Muscle of arm (tissue), 14 donors: Measurements from ENCODE around the gene NCSTN. TPM values are rescaled to one million over a fixed set of nuclear protein-coding genes. Genes with fewer than 3 reads are reported as not detected.

ENCODE experiments used
- DNase-seq: peaks from one replicate; pipeline ENCODE4 v3.0.0-alpha.2; 2013
- long read RNA-seq, 11 donors: transcript quantifications; one replicate each; lab custom pipeline, GENCODE V29; 2026
- polyA plus RNA-seq, 12 donors: library from polyadenylated mRNA; unstranded; fragments of 120-200 nt; gene quantifications; one replicate each; pipeline ENCODE4 v1.2.1, GENCODE V29; 2013; ENCODE audit not compliant: insufficient read length in 12 of 12

The NCSTN gene
- 100 to 1,000 TPM in 8 of 12 donors, 10 to 100 TPM in 3, not detected in 1; 95.1 to 123 (median 105) TPM for polyA plus RNA-seq
- long read RNA-seq, donor 1, transcript NCSTN-201 (17 exons, 2,936 nt) = major isoform, 9 of 52 reads
- long read RNA-seq, donor 1, partial matches to known transcripts = 41 of 52 reads
- long read RNA-seq, donor 1, other reads (novel, unspliced or antisense) = 0 of 52 reads
- long read RNA-seq, donor 2, transcript NCSTN-201 (17 exons, 2,936 nt) = major isoform, 22 of 56 reads
- long read RNA-seq, donor 2, partial matches to known transcripts = 30 of 56 reads
- long read RNA-seq, donor 2, other reads (novel, unspliced or antisense) = 0 of 56 reads
- long read RNA-seq, donor 3, partial matches to known transcripts = 6 of 13 reads
- long read RNA-seq, donor 3, other reads (novel, unspliced or antisense) = 0 of 13 reads
- long read RNA-seq, donor 4, partial matches to known transcripts = 0 of 4 reads
- long read RNA-seq, donor 4, other reads (novel, unspliced or antisense) = 0 of 4 reads
- long read RNA-seq, donor 5, transcript NCSTN-201 (17 exons, 2,936 nt) = major isoform, 13 of 42 reads
- long read RNA-seq, donor 5, partial matches to known transcripts = 27 of 42 reads
- long read RNA-seq, donor 5, other reads (novel, unspliced or antisense) = 0 of 42 reads
- long read RNA-seq, donor 6, transcript NCSTN-201 (17 exons, 2,936 nt) = major isoform, 5 of 12 reads
- long read RNA-seq, donor 6, partial matches to known transcripts = 6 of 12 reads
- long read RNA-seq, donor 6, other reads (novel, unspliced or antisense) = 0 of 12 reads
- long read RNA-seq, donor 7, transcript NCSTN-201 (17 exons, 2,936 nt) = major isoform, 5 of 15 reads
- long read RNA-seq, donor 7, partial matches to known transcripts = 8 of 15 reads
- long read RNA-seq, donor 7, other reads (novel, unspliced or antisense) = 0 of 15 reads
- long read RNA-seq, donor 8, transcript NCSTN-201 (17 exons, 2,936 nt) = major isoform, 15 of 48 reads
- long read RNA-seq, donor 8, partial matches to known transcripts = 32 of 48 reads
- long read RNA-seq, donor 8, other reads (novel, unspliced or antisense) = 0 of 48 reads
- long read RNA-seq, donor 9, partial matches to known transcripts = 24 of 28 reads
- long read RNA-seq, donor 9, other reads (novel, unspliced or antisense) = 0 of 28 reads
- long read RNA-seq, donor 10, transcript NCSTN-201 (17 exons, 2,936 nt) = major isoform, 11 of 18 reads
- long read RNA-seq, donor 10, partial matches to known transcripts = 6 of 18 reads
- long read RNA-seq, donor 10, other reads (novel, unspliced or antisense) = 0 of 18 reads
- long read RNA-seq, donor 11, transcript NCSTN-212 (2 exons, 856 nt) = minor isoform, 5 of 52 reads
- long read RNA-seq, donor 11, transcript NCSTN-201 (17 exons, 2,936 nt) = major isoform, 19 of 52 reads
- long read RNA-seq, donor 11, partial matches to known transcripts = 27 of 52 reads
- long read RNA-seq, donor 11, other reads (novel, unspliced or antisense) = 0 of 52 reads

DNA sequence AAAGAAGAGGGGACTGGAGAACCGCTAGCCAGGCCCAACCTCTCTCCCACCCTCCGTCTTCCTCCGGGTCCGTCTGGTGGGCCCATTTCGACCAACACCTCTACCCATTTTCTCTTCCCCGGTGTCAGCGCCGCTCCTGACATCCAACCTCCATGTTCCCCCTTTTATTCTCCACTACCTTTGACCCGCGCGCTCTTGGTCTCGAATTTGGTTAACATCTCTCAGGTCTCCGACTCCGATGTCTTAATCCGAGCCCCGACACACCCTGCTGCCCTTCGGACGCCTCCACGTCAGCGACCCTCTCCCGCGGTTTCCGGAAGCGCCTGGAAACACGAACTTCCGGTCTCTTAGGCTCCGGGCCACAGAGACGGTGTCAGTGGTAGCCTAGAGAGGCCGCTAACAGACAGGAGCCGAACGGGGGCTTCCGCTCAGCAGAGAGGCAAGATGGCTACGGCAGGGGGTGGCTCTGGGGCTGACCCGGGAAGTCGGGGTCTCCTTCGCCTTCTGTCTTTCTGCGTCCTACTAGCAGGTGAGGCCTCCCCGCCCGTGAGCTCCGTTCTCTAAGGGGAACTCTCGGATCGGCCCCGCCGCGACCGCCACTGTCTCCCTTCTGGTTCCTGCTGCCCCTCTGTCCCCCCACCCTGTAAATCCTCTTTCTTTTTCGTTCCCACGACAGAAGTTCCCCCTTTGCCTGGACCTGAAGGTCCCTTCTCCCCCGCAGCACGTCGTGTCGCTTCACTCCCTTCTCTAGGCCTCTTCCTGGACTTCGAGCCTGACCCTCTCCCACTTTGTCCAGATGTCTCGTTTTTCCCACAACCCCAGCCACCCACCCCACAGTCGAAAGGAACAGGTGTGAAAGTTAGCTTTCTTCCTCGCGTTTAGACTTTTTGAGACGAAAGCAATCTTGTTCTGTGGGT is at the start of gene NCSTN, which contains the start of gene COPA:
Gene NCSTN (plus strand): TSS at position 431 of the 917 bp plus-strand sequence. CDS start 14 bp downstream, at position 445.
Gene COPA (minus strand): TSS at position 298 of the 917 bp plus-strand sequence. CDS start 80 bp downstream, at position 218.
- peak; percentile 97 for DNase-seq

DNA sequence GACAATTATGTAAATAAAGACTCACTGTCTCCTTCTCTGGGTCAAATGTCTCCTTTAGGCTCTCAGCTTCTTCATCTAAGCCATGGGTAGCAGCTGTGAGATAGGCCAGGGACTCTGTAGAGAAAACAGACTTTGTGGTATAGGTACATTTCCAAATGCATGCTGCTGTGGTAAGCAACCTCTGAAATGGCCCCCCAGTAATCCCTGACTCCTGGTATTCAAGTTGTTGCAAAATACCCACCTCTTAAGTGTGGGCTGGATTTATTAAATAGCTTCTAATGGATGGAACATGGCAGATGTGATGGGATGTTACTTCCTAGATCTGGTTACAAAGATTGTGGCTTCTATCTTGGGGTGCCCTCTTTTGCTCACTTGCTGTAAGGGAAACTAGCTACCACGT is 47.1 kb upstream of the NCSTN start:
- no peak for DNase-seq

DNA sequence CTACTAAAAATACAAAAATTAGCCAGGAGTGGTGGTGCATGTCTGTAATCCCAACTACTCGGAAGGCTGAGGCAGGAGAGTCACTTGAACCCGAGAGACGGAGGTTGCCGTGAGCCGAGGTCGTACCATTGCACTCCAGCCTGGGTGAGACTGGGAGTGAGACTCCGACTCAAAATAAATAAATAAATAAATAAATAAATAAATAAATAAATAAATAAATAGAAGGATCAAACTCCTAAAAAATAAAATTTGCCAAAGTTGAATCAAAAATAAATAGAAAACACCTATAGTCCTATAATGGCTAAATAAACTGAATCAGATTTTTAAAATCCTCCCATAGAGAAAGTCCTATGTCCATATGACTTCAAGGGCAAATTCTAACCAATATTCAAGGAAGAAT is 43.0 kb upstream of the NCSTN start:
- DNase-seq = no peak

DNA sequence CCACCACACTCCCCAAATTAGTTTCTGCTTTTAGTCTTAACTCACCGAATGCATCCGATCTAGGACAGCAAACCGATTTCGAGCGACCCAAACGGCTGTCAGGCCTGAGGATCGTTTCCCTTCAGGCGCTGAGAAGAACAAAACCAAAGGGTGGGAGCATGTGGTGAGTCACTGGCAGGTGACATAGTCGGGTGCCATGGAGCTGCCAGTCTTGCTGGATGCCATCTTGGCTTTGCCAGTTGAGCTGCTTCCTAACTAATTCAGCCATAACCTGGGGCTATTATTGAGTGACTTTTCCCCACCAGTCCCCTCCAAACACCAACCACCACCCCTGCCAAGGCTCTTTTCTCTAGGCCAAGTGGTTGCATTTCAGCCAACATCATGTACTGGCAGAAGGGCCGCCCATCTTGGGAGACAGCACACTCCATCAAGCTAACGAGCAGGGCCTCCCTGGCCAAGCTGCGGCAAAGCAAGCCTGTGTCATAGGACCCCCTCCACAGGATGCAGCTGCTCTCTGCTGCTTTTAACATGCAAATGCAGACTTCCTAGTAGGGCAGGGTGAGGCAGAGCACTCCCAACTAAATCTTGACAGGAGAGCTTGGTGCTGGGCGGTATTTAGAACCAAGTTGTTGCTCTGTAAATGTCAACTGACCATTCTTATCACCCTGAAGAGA is 35.9 kb upstream of the NCSTN start:
- no peak for DNase-seq

GRCh38 chr1:160308451-160309184 is 34.6 kb upstream of the NCSTN start:
- no peak for DNase-seq

DNA sequence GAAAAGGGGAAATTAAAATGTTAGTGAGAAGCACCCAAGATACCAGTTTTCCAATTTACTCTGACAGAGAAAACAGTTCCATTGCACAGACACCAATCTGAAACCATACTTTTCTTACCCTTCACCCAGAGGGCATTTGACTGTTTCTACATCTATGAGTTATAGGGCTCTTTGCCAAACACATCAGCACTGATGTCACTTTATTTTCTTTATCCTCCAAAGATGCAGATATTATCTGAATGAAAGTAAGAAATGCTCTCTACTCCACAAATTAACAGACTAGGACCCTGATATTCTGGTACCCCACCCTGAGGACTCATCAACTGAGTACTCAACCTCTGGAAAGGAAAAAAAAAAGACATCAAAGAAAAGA is 34.0 kb upstream of the NCSTN start:
- DNase-seq = no peak

- no peak for DNase-seq
Measured at GRCh38 chr1:160309571-160309970, 33.6 kb upstream of the NCSTN start.

DNA sequence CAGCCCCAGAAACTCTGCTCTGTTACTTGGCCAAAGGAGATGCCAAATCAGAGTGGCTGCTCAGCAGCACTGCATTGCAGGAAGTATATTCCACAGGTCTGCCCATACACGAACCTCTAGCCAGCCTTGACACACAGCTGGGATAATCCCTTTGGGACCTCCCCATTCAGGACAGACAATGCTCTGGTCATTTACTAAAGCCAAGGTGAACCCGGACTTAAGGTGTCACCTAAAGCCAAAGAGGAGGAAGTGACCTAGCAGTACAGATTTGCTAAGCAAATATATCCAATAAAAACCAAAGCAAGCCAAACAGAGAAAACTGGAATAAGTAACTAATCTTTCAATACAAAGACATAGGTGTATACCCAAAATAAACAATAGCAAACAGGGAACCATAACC is 27.8 kb upstream of the NCSTN start:
- DNase-seq = no peak

- DNase-seq = no peak
Measured at GRCh38 chr1:160322831-160323230, 20.4 kb upstream of the NCSTN start.

DNA sequence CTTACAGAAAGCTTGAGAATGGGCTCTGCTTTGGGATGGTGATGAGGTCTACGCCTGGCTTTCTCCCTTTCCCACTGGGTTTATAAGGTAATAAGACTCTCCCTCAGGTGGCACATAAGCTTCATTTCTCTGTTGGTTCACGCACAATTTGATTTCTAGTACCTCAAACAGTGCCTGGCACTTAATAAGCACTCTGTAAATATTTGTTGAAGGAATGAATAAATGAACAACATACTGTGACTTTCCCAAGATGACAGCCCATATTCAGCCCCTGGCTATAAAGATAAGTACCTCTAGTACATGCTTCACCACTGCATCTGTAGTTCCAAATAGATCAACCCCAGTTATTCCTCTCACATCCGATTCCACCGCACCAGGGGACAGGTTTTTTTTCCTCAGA is 17.9 kb upstream of the NCSTN start:
- DNase-seq = no peak

DNA sequence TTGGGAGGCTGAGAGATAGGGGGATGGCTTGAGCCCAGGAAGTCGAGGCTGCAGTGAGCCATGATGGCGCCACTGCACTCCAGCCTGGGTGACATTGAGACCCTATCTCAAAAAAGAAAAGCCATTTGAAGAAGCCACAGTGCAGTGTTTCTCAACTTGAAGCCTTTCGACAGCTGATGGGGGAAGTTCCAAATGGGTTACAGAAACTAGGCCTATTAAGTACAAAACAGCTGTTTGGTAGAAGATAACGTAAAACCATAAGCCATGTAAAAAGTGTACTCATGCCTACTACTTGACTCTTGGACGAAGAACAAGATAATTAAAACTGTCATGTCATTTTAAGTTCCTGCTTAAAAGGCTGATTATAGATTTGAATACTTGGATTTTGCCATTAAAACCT is 16.8 kb upstream of the NCSTN start:
- DNase-seq = no peak

DNA sequence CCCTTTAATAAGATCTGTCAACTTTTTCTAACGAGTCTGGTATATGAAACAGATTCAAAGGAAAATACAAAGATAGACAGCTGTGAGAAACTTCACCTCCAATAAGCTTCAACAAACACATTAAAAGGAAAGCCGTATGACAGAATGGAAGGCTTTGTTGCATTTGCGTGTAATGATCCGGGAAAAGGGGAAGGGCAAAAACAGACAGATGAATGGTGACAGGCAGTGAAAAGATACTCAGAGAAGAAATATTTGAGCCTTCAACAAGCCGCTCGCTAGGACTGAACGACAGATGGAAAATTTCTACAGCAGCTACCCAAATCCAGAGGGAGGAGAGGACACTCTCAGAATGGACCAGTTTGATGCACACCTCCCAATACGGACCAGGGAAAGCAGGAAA is 15.0 kb upstream of the NCSTN start:
- DNase-seq = no peak

DNA sequence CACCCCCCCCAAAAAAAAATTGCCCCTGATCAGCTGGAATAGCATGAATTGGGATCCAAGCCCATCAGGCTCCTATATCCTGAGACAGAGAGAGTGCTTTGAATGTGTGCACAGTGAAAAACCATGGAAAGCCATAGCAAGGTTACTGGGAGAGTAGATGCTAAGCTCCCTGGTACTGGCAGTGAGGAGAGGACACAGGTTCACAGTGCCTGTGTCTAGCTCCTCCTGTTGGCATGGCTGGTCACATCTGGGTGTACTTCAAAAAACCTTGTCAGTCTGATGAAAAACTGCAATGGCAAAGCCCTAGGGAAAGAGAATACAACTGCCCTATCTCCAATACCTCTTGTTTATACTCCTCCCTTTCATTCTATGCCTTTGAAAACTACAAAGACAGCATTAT is 13.1 kb upstream of the NCSTN start:
- DNase-seq = no peak

GRCh38 chr1:160332516-160332915 is 10.7 kb upstream of the NCSTN start:
- no peak for DNase-seq

GRCh38 chr1:160338580-160338979 is 4.6 kb upstream of the NCSTN start:
- no peak for DNase-seq

- DNase-seq = no peak
Measured at GRCh38 chr1:160340146-160340545, 3.0 kb upstream of the NCSTN start.

DNA sequence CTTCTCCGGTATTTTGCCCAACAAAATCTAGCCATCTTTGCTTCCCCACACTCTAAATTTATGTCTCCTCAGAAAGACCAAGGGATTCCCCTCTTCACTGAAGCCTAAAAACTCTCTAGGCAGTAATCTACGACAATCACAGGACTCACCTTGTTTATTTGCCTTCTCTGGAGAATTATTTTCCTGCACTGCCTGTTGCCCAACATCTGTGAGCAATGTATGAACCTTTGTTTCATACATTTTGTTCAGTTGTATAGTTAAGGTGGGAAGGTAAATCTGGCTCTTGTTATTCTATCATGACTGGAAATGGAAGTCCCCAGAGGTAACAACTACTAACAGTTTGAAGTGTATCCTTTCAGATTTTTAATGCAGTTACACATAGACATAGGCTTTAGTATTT is 2.3 kb upstream of the NCSTN start:
- no peak for DNase-seq

- DNase-seq = peak; percentile 48
Measured at GRCh38 chr1:160342526-160342925, 657 bp upstream of the NCSTN start.

DNA sequence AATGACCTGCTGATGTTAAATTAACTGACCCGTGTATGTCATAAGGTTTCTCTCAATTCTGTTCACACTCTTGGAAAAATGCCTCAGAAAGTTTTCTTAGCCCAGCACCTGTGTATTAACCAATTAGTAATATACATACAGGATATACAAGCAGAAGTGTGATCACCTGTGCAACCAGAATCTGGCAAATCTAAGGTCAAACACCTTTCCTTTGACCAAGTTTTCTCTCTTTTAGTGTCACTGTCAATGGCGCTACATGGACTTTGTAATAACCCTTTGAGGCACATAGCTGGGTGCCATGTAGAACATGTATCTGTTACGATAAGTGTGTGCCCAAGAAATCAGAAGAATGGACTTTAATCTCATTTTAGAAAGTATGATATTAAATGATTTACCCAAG is 1.1 kb downstream of the NCSTN start:
- DNase-seq = no peak
